HUDEP-2 (cell line): ENCODE results near the gene LMO2.
A peak's percentile ranks its signal among the peaks of the same experiment; 100 is the strongest.
"Not testable (repeated sequence)": the region's sequence is repeated elsewhere in the genome, so short reads cannot be mapped to it uniquely, and the experiment has no call there.

Experiments
- DNase-seq, 76 experiments: peaks; one replicate each; lab custom pipeline; 2025; ENCODE audit not compliant: unreplicated experiment in 76 of 76; lab: John Stamatoyannopoulos, UW

The LMO2 gene

DNA sequence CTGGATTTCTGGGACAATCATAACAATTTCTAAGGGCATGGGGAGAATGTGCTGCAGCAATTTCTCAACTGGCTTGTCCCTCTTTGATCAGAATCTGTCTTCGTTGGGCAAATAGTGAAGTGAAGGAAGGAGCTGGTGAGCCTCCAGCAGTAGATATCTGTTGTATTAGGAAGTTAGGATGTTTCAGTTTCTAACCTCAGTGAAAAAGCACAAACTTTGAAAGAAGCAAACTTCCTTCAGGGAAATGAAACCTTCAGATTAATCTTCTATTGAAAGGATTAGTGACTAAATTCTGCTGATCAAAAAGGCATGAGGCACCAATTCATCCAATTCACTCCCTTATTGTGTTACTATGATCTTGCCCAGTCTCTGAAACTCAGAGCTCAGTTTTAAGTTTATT is 24.3 kb downstream of the LMO2 start:
- DNase-seq = no peak

- no peak for DNase-seq
These were observed 24.9 kb downstream of the LMO2 start for GRCh38 chr11:33866936-33867335.

- no peak for DNase-seq
These were observed 27.4 kb downstream of the LMO2 start for GRCh38 chr11:33864479-33864878.

DNA sequence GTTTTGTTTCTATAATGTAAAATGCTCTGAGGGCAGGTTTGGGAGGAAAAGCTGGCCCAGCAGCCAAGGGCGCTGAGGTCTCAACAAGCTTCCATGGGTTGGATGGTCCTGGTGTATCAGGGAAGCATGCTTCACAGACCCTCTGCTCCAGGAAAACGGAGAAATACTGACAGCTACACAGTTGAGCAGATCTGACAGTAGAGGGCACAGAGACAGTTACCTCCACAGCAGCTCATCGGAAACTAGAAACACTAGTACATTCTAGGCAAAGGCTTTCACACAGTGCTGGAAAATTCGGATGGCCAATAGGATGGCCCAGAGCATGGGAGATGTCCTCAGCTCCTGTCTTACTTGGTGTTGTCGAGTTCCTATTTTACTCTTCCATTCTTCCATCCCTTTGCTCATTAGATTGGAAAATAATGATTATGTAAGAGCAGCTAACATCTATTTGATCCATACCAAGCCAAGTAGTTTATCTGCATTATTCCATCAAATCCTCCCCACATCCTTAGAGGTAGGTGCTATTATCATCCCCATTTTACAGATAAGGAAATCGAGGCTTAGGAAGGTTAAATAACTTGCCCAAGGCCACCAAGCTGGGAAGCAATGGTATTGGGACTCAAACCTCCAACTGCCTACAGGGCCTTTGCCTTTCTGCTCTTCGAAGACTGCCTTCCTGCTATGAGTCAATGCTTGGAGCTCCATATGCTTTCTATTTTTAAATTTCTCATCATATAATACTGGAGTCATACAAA is 28.3 kb downstream of the LMO2 start:
- no peak for DNase-seq

DNA sequence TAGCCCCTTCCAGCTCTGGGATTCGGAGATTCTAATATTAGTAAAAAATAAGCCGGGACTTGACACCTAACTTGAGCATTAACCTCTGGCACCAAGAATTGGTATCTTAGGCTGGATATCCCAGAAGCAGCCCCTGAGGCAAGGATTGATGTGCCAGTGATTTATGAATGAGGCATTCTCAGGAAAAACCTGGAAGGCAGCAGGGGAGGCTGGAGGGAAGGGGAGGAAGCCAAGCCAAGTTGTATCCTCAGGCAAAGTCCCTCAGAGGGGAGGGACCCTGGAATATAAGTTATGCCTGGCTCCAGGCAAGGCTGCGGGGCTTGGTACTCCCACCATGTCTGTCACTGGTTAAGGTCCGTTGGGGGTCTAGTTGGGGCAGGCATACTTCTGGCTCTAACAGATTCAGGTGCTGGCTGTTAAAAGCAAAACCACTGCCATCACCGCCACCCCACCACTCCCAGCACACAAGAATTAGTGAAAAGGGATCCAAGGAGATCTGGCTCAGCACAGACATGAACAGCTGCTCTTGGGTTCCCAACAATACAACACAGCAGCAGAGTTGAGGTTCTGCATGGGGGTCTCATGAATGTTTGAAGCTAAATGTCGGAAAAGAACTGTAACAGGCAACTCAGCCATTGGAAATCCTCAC is 29.8 kb downstream of the LMO2 start:
- no peak for DNase-seq

GRCh38 chr11:33861386-33861785 is 30.5 kb downstream of the LMO2 start:
- DNase-seq = no peak

DNA sequence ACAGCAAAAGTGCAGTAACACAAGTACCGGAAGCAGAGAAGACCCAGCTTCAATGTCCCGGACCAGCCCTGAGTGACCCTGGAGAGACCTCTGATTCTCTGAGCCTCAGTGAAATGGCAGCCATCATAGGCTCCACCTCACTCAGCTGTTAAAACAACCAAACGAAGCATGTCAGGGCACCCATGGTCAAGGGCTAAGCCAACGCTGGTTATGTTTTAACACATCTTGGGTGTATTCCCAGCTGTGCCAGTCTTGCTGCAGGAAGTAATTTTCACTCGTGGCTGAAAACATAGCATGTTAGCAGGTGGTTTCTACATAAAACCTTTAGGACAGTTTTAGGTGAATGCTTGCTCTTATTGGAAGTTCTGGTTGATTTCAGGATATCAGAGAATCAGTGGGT is 30.9 kb downstream of the LMO2 start:
- no peak for DNase-seq

GRCh38 chr11:33859306-33859705 is 32.6 kb downstream of the LMO2 start:
- DNase-seq = no peak

DNA sequence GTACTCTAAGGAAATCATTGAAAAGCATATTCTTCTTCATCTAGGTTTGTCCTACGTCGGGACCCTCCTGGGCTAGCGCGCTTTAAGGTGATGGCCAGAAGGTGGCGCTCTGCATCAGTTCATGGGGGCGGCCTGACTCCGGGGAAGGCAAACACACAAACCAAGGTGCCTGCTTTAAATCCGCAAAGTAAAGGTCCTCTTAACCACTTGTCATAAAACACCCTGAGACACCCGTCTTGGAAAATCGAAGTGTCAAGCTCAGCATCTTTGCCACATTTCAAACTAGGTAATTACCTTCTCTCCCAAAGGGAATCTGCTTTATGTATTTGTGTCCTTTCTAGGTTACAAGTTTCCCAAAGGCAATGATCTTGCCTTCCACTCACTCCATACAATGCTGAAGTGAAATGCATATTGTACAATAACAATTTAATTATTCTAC is 33.9 kb downstream of the LMO2 start:
- peak in 61 of 76 experiments; percentile 8 to 81 (median 54) for DNase-seq

- DNase-seq = peak in 3 of 76 experiments; percentile 18 to 50 (median 29)
These were observed 36.4 kb downstream of the LMO2 start for GRCh38 chr11:33855500-33855899.

DNA sequence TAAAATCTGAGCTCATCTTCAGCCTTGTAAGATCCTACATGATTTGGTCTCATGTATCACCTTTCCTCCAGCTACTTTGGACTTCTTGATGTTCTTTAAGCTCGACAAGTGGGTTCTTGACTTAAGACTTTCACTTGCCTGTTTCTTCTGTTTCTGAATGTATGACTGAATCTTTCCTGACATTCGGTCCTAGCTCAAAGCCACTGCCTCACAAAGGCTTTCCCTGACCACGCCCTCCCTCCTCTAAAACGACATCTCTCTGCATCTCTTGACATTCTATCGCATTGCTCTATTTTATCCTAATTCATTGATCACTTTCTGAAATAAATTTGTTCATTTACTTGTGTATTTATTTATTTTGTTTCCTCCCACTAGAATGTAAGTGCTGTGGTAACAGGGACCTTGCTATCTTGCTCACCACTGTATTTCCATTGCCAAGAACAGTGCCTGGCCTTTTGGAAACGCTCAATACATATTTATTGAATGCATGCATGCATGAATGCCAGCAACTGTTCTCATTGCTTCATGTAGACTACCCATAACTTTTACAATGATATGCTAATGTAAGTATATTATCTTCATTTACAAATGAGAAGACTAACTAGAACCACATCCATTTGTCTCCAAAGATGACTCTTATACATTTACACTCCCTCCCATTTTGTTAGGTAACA is 43.0 kb downstream of the LMO2 start:
- no peak for DNase-seq

GRCh38 chr11:33847251-33847650 is 44.6 kb downstream of the LMO2 start:
- no peak for DNase-seq

DNA sequence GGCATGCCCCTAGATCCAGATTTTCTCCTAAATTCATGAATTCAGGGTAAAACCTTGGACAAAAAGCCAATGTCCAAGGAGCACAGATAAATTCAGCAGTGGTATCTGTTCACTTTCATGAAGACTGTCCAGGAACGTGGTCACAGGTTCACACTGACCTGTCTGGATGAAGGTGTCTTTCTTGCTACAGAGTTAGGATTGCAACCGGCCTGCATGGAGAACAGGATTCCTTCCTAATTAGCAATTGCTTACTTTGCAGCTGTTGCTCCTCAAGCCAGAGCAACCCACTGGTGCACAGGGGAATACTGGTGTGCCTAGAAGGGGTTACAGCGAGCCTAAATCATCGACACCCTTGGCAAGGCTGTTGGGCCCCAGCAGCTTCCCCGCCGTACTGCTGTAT is 47.6 kb downstream of the LMO2 start:
- no peak for DNase-seq

DNA sequence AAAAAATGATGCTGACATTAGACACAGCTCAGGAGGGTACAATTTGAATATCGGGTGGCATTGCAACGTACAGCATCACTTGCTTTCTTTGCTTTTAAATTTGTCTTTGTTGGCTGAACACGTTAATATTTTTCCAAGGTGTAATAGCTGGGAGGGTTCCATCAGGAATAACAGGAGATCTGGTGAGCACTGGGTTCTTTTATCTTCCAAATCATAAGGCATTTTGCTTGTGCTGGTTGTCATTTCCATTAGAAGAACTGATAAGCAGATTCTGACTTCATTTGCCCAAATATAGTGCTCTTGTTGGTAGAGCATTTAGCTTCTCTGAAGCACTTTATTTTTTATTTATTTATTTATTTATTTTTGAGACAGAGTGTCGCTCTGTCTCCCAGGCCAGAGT is 48.9 kb downstream of the LMO2 start:
- no peak for DNase-seq

DNA sequence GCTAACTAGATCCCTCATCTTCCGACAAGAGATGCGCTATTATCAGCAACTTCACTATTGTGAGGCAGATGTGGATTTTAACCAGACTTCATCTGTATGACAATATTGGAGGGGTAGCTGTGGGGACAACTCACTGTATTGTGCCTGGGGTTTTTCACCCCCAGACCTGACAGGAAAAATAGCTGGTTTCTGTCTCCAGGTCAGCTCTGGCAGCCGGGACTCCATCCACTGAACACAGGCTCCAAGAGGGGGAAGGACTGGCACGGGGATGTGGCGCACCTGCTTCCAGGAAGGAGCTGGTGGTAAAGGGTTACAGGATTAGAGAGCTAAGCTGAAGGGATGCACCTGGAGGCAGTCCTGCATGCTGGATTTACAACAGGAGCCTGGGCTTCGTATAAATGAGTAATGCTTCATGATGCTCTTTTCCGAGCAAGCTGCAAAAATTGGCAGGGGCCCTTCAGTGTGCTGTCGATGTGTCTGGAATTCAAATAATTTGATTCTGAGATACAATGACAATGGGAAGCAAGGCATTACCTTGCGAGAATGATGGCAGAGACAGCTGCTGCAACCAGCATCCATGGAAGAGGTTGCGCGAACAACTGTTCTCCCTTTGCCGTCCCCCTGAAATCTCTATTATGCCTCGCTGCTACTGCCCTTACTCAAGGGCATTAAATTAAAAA is 49.5 kb downstream of the LMO2 start:
- DNase-seq = no peak

- DNase-seq = not testable (repeated sequence)
These were observed 53.6 kb downstream of the LMO2 start for GRCh38 chr11:33838234-33838633.

- DNase-seq = not testable (repeated sequence)
These were observed 54.5 kb downstream of the LMO2 start for GRCh38 chr11:33837334-33837733.

- DNase-seq = peak in 11 of 76 experiments; percentile 13 to 33 (median 23)
These were observed 56.6 kb downstream of the LMO2 start for GRCh38 chr11:33835143-33835878.

DNA sequence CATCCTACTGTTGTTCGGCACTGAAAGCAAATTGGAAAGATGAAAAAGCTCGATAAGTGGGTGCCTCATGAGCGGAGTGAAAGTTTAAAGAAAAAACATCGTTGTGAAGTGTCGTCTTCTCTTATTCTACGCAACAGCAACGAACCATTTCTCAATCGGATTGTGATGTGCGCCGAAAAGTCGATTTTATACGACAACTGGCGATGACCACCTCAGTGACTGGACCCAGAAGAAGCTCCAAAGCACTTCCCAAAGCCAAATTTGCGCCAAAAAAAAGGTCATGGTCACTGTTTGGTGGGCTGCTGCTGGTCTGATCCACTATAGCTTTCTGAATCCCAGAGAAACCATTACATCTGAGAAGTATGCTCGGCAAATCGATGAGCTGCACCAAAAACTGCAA is 59.2 kb downstream of the LMO2 start:
- no peak for DNase-seq

DNA sequence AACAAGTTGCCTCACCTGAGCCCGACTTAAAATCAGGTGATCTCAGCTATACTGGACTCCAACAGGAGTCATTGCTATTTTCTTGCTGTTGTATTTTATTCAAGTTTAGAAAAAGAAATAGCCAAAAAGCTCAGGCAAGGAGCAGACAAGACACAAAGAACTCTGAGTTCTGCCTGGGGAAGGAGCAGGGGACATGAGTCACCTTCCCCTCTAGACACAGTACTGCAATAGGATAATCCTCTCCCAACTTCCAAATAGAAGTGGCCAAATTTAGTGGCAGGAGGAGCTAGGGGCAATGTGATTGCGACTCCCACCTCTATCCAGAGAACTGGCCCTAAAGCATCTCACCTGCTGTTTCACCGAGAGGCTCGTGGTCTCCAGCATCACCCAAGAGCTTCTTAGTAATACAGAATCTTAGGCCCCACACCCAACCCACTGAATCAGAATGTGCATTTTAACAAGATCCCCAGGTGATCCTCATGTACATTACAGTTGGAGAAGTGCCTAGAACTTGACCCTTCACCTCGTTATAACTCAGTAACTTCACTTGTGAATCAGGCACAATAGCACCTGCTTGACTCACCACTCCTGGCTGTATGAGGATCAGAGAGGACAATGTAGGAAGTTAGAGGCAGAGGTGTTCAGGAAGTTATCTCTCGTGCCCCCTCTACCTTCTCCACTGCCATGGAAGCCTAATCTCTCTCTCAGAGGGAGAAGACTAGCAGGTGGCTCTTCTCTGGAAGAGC is 60.8 kb downstream of the LMO2 start:
- DNase-seq = no peak
